HG03060 (cell line): ENCODE results near the gene ZNF691.
"Not testable (repeated sequence)": the region's sequence is repeated elsewhere in the genome, so short reads cannot be mapped to it uniquely, and the experiment has no call there.

ENCODE experiments used
- ATAC-seq: cut with Tn5 transposase; IDR thresholded peaks from one replicate; pipeline ENCODE4 v1.9.1; 2021; ENCODE audit warnings: low read depth, moderate number of reproducible peaks; ENCODE audit not compliant: unreplicated experiment

The ZNF691 gene

GRCh38 chr1:42899960-42900359, 53.5 kb downstream of the ZNF691 start:
- not testable (repeated sequence) for ATAC-seq
